GM18505 (cell line): Measurements from ENCODE around the gene CLC.
"Not testable (repeated sequence)": the region's sequence is repeated elsewhere in the genome, so short reads cannot be mapped to it uniquely, and the experiment has no call there.

Source experiments
- ATAC-seq: cut with Tn5 transposase; IDR thresholded peaks from one replicate; pipeline ENCODE4 v1.9.1; 2021; ENCODE audit not compliant: unreplicated experiment
- POLR2A ChIP-seq: IDR thresholded peaks from 4 replicates; pipeline ENCODE4 v1.6.1; 2011; ENCODE audit warnings: borderline replicate concordance; ENCODE audit not compliant: insufficient read depth, insufficient read length; ENCODE audit errors: extremely low read depth

Gene CLC

GRCh38 chr19:39737891-39738290 lies at the start of gene CLC:
CLC (minus strand) TSS chr19:39738029; CDS start chr19:39737952, 77 bp downstream.
- no peak for ATAC-seq
- TF ChIP-seq POLR2A: no peak

DNA sequence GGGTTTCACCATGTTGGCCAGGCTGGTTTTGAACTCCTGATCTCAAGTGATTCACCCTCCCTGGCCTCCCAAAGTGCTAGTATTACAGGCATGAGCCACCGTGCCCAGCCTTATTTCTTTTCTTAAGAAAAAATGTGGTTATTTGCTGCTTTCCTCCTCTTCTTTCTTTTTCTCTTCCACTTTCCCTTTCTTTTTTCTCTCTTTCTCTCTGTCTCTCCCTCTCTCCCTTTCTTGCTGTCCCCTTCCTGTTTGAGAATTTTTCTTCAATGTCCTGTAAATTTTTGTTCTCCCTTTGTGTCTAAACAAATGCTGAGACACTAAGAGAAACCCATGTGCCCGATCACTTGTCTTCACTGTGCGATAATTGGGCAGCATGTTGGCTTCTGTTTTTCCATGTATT lies 43.1 kb upstream of the CLC start:
- no peak for TF ChIP-seq POLR2A
- no peak for ATAC-seq

- TF ChIP-seq POLR2A: no peak
- no peak for ATAC-seq
Measured at GRCh38 chr19:39778763-39779162, 40.9 kb upstream of the CLC start, which contains the start of gene LEUTX. LEUTX (plus strand) TSS chr19:39778854; CDS start chr19:39778921, 67 bp downstream.

- TF ChIP-seq POLR2A: no peak
- ATAC-seq: no peak
Measured at GRCh38 chr19:39768786-39769185, 31.0 kb upstream of the CLC start.

GRCh38 chr19:39768334-39768733 lies 30.5 kb upstream of the CLC start:
- no peak for TF ChIP-seq POLR2A
- ATAC-seq: no peak

DNA sequence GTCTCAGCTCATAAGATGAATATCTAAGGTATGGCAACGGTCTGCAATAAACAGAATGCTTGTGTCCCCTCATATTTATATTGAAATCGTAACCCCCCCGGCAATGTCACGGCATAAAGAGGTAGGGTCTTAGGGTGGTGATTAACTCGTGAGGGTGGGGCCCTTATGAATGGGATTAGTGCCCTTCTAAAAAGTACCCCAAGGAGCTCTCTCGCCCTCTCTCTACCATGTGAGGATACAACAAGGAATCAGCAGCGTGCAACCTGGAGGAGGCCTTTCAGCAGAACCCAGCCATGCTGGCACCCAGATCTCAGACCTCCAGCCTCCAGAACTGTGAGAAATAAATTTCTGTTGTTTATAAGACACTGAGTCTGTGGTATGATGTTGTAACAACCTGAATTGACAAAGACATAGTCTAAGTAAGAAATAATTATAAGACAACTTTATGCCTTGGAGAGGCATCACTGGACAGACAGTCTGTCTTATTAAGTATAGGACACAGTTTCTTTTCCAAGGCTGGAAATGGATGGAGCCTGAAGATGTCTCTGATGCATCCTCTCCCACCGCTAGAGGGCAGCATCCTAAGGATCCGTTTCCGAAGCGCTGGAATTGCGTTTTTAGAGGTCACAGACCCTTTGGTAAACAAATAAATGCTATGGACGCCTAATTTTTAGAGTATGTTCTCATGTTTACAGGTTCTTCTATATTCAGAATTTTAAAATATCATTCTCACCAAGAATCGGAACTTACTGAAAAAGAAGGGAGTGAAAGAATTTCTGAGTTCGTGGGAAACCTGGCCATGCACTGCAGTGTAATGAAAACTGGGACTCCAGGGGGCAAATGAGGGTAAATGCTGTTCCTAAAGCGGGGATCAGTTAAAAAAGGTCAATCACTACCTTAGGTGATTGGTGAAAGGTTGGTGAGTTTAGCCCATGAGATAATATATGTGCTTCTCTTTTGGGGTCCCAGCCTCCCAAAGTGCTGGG lies 27.6 kb upstream of the CLC start:
- no peak for TF ChIP-seq POLR2A
- ATAC-seq: no peak

DNA sequence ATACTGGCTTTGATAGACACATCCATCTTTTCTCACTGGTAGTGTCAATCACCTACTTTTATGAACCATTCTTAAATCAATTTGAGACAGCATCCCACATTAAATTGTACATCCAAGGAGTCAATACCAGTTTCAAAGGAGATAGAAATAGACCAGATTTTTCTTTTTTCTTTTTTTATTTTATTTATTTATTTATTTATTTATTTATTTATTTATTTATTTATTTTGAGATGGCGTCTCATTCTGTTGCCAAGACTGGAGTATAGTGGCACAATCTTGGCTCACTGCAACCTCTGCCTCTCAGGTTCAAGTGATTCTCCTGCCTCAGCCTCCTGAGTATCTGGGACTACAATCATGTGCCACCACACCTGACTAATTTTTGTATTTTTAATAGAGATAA lies 24.0 kb upstream of the CLC start:
- not testable (repeated sequence) for ATAC-seq

GRCh38 chr19:39759457-39760184 lies 21.8 kb upstream of the CLC start:
- no peak for TF ChIP-seq POLR2A
- ATAC-seq: no peak

DNA sequence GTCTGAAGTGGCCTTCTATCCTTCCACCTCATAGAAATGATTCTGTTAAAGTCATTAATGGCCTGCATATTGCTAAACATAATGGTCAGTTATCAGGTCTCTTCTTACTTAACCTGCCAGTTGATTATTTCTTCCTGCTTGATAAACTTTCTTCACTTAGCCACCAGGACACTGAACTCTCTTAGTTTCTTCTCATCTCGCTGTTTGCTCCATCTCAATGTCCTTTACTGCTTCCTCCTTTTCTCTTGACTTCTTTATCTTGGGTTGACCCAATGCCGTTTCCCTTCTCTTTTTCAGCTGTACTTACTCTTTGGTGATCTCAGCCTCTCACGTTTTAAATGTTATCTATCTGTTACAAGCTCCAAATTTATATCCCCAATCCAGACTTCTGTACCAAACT lies 17.1 kb upstream of the CLC start:
- TF ChIP-seq POLR2A: no peak
- no peak for ATAC-seq

DNA sequence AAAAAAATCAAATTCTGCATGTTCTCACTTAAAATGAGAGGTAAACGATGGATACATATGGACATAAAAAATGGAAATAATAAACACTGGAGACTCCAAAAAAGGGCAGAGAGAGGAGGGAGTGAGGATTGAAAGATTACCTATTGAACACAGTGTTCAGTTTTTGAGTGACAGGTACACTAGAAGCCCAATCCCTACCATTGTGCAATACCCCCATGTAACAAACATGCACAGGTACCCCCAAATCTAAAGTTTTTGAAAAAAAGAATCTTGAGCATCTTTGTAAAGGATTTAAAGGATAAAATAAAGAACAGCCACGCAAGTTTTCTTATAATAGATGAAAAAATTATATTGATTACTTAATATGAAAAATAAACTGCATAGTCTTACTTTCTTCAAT lies 16.7 kb upstream of the CLC start:
- no peak for ATAC-seq
- TF ChIP-seq POLR2A: no peak

- TF ChIP-seq POLR2A: no peak
- ATAC-seq: no peak
Measured at GRCh38 chr19:39752795-39753194, 15.0 kb upstream of the CLC start.

DNA sequence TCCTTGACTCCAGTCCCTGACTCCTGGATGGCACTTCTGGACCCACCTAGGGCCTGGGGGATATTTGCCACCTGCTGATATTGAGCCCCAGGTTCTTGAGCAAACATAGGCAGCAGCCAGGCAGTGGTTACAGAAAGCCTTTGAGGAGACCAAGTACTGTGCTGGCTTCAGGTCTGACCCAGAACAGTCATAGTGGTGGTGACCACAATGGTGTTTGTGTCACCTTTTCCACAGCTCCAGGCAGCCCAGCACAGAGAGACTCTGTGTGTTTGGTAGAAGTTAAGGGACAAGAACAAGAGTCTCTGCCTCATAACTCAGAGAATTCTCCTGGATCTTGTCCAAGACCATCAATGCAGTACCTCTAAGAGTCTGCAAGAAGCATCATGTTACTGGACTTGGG lies 14.6 kb upstream of the CLC start:
- TF ChIP-seq POLR2A: no peak
- ATAC-seq: no peak

DNA sequence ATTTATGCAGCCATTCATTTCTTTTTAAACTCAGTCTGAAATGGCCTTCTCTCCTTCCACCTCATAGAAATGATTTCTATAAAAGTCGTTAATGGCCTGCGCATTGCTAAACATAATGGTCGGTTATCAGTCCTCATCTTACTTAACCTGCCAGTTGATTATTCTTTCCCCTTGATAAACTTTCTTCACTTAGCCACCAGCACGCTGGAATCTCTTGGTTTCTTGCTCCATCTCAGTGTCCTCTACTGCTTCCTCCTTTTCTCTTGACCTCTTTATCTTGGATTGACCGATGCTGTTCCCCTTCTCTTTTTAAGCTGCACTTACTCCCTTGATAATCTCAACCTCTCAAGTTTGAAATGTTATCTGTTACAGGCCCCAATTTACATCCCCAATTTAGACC lies 12.2 kb upstream of the CLC start:
- no peak for TF ChIP-seq POLR2A
- no peak for ATAC-seq
